GM19468 (cell line): Measurements from ENCODE around the gene NLK.

Experiments
- ATAC-seq: cut with Tn5 transposase; IDR thresholded peaks from one replicate; pipeline ENCODE4 v1.9.1; 2021; ENCODE audit warnings: mild to moderate bottlenecking, moderate library complexity, moderate number of reproducible peaks; ENCODE audit not compliant: unreplicated experiment; ENCODE audit errors: extremely low read depth

NLK gene

GRCh38 chr17:28105501-28105900, 63.0 kb downstream of the NLK start:
- ATAC-seq: no peak

DNA sequence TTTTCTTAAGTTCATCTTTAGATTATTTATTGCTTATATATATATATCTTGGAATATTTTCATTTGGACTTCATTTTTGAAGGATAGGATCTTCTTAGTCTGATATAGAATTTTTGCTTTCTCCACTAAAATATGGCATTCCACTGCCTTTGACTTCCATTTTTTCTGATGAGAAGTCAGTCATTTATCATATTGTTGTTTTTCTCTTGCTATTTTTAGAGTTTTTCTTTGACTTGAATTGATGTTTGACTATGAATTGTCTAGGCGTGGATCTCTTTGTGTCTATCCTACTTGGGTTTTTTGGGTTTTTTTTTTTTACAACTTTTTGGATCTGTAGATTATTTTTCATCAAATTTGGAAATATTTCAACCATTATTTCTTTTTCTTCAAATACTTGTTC, 67.7 kb downstream of the NLK start:
- ATAC-seq: no peak

DNA sequence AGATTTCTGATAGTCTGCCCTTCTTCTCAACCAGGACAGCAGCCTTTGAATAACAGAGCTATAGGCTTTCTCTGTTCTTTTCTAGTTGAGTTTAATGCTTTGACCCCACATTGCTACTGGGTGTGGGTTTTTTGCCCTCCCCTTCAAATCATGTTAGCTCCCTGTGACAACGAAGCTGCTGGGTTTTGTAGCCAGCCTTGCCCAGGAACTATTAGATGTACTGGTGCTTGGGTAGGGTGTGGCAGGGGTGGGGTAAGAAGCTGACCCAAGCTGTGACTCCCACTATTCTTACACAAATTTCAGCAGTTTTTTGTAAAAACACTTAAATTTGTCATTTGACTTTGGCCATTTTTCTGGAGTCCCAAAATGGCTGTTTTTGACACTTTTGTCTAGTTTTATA, 69.7 kb downstream of the NLK start:
- no peak for ATAC-seq

GRCh38 chr17:28112606-28113005, 70.1 kb downstream of the NLK start:
- ATAC-seq: no peak

DNA sequence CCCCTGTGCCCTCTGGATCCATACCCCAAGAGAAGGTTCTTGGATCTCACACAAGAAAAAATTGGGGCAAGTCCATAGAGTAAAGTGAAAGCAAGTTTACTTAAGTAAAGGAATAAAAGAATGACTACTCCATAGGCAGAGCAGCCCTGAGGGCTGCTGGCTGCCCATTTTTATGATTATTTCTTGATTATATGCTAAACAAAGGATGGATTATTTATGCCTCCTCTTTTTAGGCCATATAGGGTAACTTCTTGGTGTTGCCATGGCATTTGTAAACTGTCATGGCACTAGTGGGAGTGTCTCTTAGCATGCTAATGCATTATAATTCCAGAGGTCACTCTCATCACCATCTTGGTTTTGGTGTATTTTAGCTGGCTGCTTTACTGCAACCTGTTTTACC, 70.8 kb downstream of the NLK start:
- no peak for ATAC-seq

DNA sequence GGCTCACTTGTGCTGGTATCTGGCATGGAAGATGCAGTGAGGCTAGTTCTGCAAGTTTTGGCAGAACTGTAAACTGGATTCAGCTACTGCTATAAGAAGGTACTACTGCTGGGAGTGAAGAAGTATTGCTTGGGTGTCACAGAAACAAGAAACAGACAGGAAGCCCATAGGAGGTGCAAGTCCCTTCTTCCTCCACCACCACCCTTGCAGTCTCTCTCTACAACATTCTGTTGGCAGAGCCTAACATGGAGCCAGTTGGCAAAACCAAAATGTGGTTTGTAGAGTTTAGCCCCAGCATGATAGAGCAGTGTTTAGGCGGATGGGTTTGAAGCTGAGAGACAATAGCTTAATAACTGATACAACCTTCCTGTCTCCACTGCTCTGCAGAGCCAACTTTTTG, 72.6 kb downstream of the NLK start:
- ATAC-seq: no peak

GRCh38 chr17:28117304-28117703, 74.8 kb downstream of the NLK start:
- ATAC-seq: no peak

- no peak for ATAC-seq
Measured at GRCh38 chr17:28118362-28118761, 75.9 kb downstream of the NLK start.

- ATAC-seq: no peak
Measured at GRCh38 chr17:28119046-28119445, 76.6 kb downstream of the NLK start.

DNA sequence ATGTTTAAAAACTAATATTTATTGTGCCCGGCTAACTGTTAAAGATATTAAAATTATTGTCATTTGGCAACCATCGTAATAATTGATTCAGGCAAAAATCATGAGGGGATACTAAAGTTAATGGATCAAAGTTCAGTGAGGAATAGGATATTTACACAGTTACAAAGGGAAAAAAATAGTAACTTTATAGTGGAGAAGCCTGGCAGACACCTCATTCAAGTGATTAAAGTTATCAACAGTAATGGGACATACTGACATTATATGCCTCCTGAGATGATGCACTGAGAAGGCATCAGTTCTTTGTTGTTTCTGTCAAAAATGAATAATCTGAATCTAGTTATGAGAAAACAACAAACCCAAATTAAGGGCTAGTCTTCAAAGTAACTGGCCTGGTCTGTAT, 77.1 kb downstream of the NLK start:
- no peak for ATAC-seq

- ATAC-seq: no peak
Measured at GRCh38 chr17:28120766-28121165, 78.3 kb downstream of the NLK start.

DNA sequence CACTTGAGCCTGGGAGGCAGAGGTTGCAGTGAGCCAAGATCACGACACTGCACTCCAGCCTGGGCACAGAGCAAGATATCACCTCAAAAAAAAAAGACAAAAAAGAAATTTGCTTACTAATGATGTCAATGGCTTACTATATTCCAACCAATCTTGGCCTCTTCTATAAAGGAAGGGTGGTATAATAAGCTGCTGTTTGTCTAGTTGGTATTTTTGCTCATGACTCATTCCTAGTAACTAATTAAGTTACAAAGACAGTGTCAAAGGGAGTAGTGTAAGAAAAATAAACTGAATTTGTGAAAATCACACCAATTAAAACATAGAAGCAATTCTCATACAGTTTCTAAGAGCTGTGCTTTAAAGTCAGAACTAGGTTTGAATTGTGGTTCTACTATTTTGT, 82.5 kb downstream of the NLK start:
- ATAC-seq: no peak

- ATAC-seq: no peak
Measured at GRCh38 chr17:28125526-28126378, 83.3 kb downstream of the NLK start.

GRCh38 chr17:28127196-28127595, 84.7 kb downstream of the NLK start:
- ATAC-seq: no peak

- no peak for ATAC-seq
Measured at GRCh38 chr17:28128779-28129178, 86.3 kb downstream of the NLK start.

DNA sequence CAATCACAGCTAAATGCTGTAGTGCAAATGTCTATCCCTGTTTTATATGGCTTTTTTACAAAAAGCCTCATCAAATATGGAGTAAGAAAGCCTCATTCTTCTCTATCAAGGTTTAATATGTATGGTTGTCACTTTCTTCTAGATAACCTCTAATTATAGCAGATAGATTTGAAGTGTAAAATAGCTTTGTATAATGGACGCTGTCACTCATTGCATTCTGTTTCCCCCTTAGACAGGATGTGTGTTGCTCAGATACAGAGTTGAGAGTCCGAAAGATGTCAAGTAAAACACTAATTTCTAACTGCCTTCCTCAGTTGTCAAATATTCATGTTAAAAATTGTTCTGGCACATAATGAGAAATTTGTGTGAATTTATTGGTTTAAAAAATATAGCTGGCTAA, 88.0 kb downstream of the NLK start:
- no peak for ATAC-seq

- ATAC-seq: no peak
Measured at GRCh38 chr17:28131599-28131998, 89.1 kb downstream of the NLK start.

- ATAC-seq: no peak
Measured at GRCh38 chr17:28133562-28133970, 91.1 kb downstream of the NLK start.

DNA sequence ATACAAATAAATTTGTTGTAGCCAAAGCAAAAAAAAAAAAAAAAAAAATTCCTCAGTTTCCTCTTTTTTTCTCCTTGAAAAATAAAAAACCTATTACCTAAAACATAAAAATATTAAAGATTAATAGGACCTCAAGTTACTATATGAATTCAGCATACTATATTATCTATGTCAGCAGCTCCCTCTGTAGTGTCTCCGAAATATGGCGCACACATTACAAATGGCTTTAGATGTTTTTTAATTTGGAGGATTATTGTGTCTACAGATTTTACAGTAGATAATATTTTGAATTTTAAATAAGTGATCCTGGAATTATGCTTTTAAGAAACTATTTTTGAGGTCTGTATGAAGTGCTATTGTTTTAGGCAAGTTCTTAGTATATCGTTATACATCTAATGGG, 94.4 kb downstream of the NLK start:
- ATAC-seq: no peak

DNA sequence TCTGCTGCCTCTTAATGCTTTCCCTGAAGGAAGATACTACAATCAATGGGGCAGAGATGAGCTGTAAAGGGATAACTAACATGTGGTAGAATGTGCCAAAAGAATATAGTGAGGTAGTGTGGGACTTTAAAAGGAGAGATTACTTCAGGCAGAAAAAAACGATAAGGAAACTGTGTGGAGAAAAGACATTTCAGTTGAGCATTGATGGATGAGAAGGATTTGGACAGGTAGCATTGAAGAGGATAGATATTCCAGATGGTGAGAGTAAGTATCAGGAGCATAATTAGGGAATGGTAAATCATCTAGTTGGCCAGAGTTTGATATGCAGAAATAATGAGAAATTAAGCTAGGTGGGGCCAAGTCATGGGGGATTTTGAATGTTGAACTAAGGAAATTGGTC, 97.3 kb downstream of the NLK start:
- ATAC-seq: no peak

DNA sequence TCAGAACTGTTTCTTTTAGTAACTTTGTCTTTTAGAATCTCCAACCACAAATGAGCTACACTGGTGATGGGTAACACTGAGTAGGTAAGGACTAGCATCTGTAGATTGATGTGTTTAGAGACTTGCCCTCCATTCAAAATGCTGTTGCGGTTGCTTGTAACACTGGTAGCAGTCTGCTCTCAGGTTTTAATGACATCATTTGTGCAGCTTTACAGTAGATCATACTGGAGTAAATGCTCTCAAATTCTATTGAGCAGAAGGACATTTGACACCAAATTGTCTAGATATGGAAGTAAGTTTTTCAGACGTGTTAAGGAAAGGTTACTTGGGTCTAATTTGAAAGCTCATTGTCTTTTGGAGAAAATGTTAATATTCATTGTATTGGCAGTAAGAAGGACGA, 98.8 kb downstream of the NLK start:
- ATAC-seq: no peak

DNA sequence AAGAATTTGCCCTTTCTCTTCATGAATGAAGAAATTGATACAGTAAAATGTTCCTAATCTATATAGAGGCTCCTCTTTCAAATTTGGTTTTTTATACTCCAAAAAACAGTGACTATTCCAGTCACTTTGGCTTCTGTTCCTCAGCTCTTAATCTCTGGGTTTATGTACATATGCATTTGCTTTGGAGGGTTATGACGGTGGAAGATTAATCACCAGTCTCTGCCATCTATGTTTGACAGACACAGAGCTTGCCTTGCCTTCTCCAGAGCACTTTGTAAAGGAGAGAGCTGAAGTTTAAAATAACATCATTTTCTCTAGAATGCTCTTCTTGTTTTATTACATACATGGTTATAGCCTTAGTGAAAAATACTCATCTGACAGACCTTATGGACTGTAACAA, 99.3 kb downstream of the NLK start:
- no peak for ATAC-seq
